HCT116 (cell line): Measurements from ENCODE around the gene VAPA. TPM values are rescaled to one million over a fixed set of nuclear protein-coding genes. Genes with fewer than 3 reads are reported as not detected.
"Not testable (repeated sequence)": the region's sequence is repeated elsewhere in the genome, so short reads cannot be mapped to it uniquely, and the experiment has no call there.

Experiments
- ATAC-seq: fragments of 200-7000 bp; cut with Tn5 transposase; 2 replicates; pipeline ENCODE4 v1.9.1; 2020; ENCODE audit warnings: mild to moderate bottlenecking, moderate library complexity
- BruUV-seq: library from RNA; stranded (reverse); fragments of 400-500 nt; replicated peaks from 2 replicates; lab custom pipeline; 2021; lab: Mats Ljungman, UMichigan
- CTCF ChIA-PET: fragments of 300-600 bp; sonication (Branson Sonifier 250); formaldehyde crosslinking; loops from one replicate; lab custom pipeline; 2021; ENCODE audit warnings: antibody characterized with exemption; lab: Charles Lee
- POLR2A ChIA-PET: fragments of 300-600, 350-600 bp; sonication (Branson Sonifier 250); formaldehyde crosslinking; loops from one replicate; lab custom pipeline; 2021; ENCODE audit warnings: antibody characterized with exemption; lab: Charles Lee
- RAD21 ChIA-PET, 2 experiments: fragments of 300-600 bp; sonication (Branson Sonifier 250); formaldehyde crosslinking; loops; one replicate each; lab custom pipeline; 2023; ENCODE audit warnings: low total read pairs in 2 of 2; ENCODE audit not compliant: uncharacterized antibody in 2 of 2, unreplicated experiment in 2 of 2, low non-redundant PET in 1 of 2; lab: Charles Lee
- DNase-seq: peaks from one replicate; pipeline ENCODE4 v3.0.0-alpha.2; 2010; ENCODE audit warnings: low read depth, low spot score
- H2AFZ ChIP-seq: fragments of 200-600 bp; shearing (Covaris generic), sonication (generic); 2 replicates; pipeline ENCODE4 v1.6.1; 2017; ENCODE audit warnings: low read depth, mixed run types, mixed read lengths, antibody characterized with exemption, low read length; ENCODE audit not compliant: poor library complexity, severe bottlenecking
- H3K27ac ChIP-seq: 2 replicates; pipeline ENCODE4 v1.5.1; 2012; ENCODE audit warnings: low read depth, low read length
- H3K27me3 ChIP-seq: fragments of 200-600 bp; sonication (generic); 2 replicates; pipeline ENCODE4 v1.6.1; 2016; ENCODE audit warnings: mixed run types, low read length, mixed read lengths; ENCODE audit not compliant: insufficient read depth
- H3K36me3 ChIP-seq, 2 experiments: fragments of 200-500 bp in 1 of 2; fragments of 200-600 bp in 1 of 2; sonication (Bioruptor generic) in 1 of 2; sonication (generic) in 1 of 2; 2 replicates each; pipeline versions ENCODE4 v1.5.1 to v1.6.1; 2014 to 2016; ENCODE audit warnings: low read length in 2 of 2, inconsistent platforms in 1 of 2, mixed read lengths in 1 of 2, mixed run types in 1 of 2; ENCODE audit not compliant: insufficient read depth in 2 of 2, control insufficient read depth in 1 of 2
- H3K4me1 ChIP-seq, 2 experiments: fragments of 200-600 bp in 1 of 2; sonication (generic) in 1 of 2; 2 replicates each; pipeline versions ENCODE4 v1.5.1 to v1.6.1; 2012 to 2017; ENCODE audit warnings: low read length in 2 of 2, inconsistent platforms in 1 of 2, mild to moderate bottlenecking in 1 of 2, mixed read lengths in 1 of 2, mixed run types in 1 of 2, moderate library complexity in 1 of 2; ENCODE audit not compliant: insufficient read depth in 2 of 2, control insufficient read depth in 1 of 2
- H3K4me2 ChIP-seq: fragments of 200-600 bp; sonication (generic); 2 replicates; pipeline ENCODE4 v1.6.1; 2017; ENCODE audit warnings: mixed run types, low read length, mixed read lengths
- H3K4me3 ChIP-seq, 2 experiments: fragments of 200-600 bp in 1 of 2; sonication (generic) in 1 of 2; replicated peaks in 1 of 2; 2 replicates each; pipeline ENCODE4 v1.5.1; 2011 to 2016; ENCODE audit warnings: low read length in 2 of 2, control low read depth in 1 of 2, low read depth in 1 of 2, mild to moderate bottlenecking in 1 of 2, mixed read lengths in 1 of 2, mixed run types in 1 of 2
- H3K79me2 ChIP-seq: fragments of 200-600 bp; sonication (generic); 2 replicates; pipeline ENCODE4 v1.6.1; 2017; ENCODE audit warnings: mild to moderate bottlenecking, mixed run types, low read length, moderate library complexity, mixed read lengths; ENCODE audit not compliant: insufficient read depth
- H3K9ac ChIP-seq: fragments of 200-600 bp; sonication (generic); 2 replicates; pipeline ENCODE4 v1.6.1; 2016; ENCODE audit warnings: low read length, mixed read lengths
- H3K9me2 ChIP-seq: fragments of 200-600 bp; sonication (generic), shearing (Covaris generic); 2 replicates; pipeline ENCODE4 v1.6.1; 2017; ENCODE audit warnings: mixed run types, mild to moderate bottlenecking, moderate library complexity; ENCODE audit not compliant: insufficient read depth
- H3K9me3 ChIP-seq, 2 experiments: fragments of 200-500 bp in 1 of 2; fragments of 200-600 bp in 1 of 2; sonication (Bioruptor generic) in 1 of 2; sonication (generic) in 1 of 2; 2 replicates each; pipeline ENCODE4 v1.6.1; 2014 to 2017; ENCODE audit warnings: low read length in 2 of 2, mixed read lengths in 2 of 2, inconsistent platforms in 1 of 2, low read depth in 1 of 2, mild to moderate bottlenecking in 1 of 2, mixed run types in 1 of 2, moderate library complexity in 1 of 2; ENCODE audit not compliant: control insufficient read depth in 1 of 2, insufficient read depth in 1 of 2
- H4K20me1 ChIP-seq: fragments of 200-600 bp; sonication (generic), shearing (Covaris generic); 2 replicates; pipeline ENCODE4 v1.6.1; 2017; ENCODE audit warnings: mixed run types, mild to moderate bottlenecking, moderate library complexity; ENCODE audit not compliant: insufficient read depth
- EZH2 ChIP-seq: fragments of 200-600 bp; sonication (generic); IDR thresholded peaks from 2 replicates; pipeline ENCODE4 v1.6.1; 2017; ENCODE audit warnings: antibody characterized with exemption, mixed run types
- JUND ChIP-seq: IDR thresholded peaks from 2 replicates; pipeline ENCODE4 v1.6.1; 2012
- POLR2AphosphoS5 ChIP-seq: IDR thresholded peaks from 2 replicates; pipeline ENCODE4 v1.6.1; 2011; ENCODE audit warnings: mild to moderate bottlenecking, low read depth, low read length, moderate library complexity
- REST ChIP-seq: IDR thresholded peaks from 2 replicates; pipeline ENCODE4 v1.6.1; 2012; ENCODE audit warnings: low read depth
- SRF ChIP-seq: IDR thresholded peaks from 2 replicates; pipeline ENCODE4 v1.6.1; 2012; ENCODE audit warnings: low read depth
- YY1 ChIP-seq: IDR thresholded peaks from 2 replicates; pipeline ENCODE4 v1.6.1; 2011; ENCODE audit warnings: low read length, low read depth, moderate library complexity, mild to moderate bottlenecking; ENCODE audit not compliant: insufficient replicate concordance; ENCODE audit errors: extremely low read depth
- intact Hi-C: fragments of 100-400 bp; cut with micrococcal nuclease; formaldehyde crosslinking; loops from 2 replicates; pipeline ENCODE4 v1.10.0; 2022
- total RNA-seq: library from RNA; stranded (reverse); gene quantifications from one replicate; pipeline ENCODE4 v1.2.1, GENCODE V29; 2021; ENCODE audit not compliant: unreplicated experiment

Gene VAPA
- total RNA-seq, 1 experiment from 2014 or later: 295 TPM

DNA sequence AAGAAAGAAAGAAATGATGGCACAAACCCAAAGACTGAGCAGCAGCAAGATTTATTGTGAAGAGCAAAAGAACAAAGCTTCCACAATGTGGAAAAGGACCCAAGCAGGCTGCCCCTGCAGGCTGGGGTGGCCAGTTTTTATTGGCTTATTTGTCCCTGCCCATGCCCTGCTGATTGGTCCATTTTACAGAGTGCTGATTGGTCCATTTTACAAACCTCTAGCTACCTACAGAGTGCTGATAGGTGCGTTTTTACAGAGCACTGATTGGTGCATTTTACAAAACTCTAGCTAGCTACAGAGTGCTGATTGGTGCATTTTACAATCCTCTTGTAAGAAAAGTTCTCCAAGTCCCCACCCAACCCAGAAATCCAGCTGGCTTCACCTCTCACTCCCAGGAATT, 1.5 kb upstream of the VAPA start:
- POLR2A ChIA-PET, H3K36me3 ChIP-seq, H3K4me3 ChIP-seq, BruUV-seq, H3K9ac ChIP-seq, H3K27ac ChIP-seq, ATAC-seq, CTCF ChIA-PET, H3K27me3 ChIP-seq, DNase-seq, H3K9me2 ChIP-seq, H3K4me2 ChIP-seq, RAD21 ChIA-PET, H2AFZ ChIP-seq, H3K9me3 ChIP-seq: not testable (repeated sequence)
- Histone ChIP-seq H3K79me2 (peaks cover 28% of the 10 kb centered on the region), H3K4me1 (peaks cover 16 to 29% of the 10 kb centered on the region in 2 experiments), H4K20me1 (peaks cover 20% of the 10 kb centered on the region; the same call in 1 of the 2 replicates)
- intact Hi-C loops: loop anchor here (10.0 kb wide), 1 partner anchor 297 kb away; the partner anchor contains the start of gene PPP4R1

- ChIA-PET POLR2A (interaction anchor here (1.0 to 1.4 kb wide), 7 partner anchors 9 to 43 kb away, joined by 3 to 12 read pairs (median 5); no protein-coding TSS in a partner anchor), CTCF (no interaction called here), RAD21 (no interaction called here)
- H3K27ac ChIP-seq: peak overlapping the region; percentile 98
- intact Hi-C loops: loop anchor here (1.0 to 10.0 kb wide), 2 partner anchors 44 to 298 kb away; partner anchors contain the start of gene PPP4R1
- TF ChIP-seq JUND: no peak
- TF ChIP-seq SRF: no peak
- TF ChIP-seq POLR2AphosphoS5: no peak
- no peak for TF ChIP-seq YY1
- TF ChIP-seq EZH2: no peak
- TF ChIP-seq REST: no peak
- H2AFZ ChIP-seq: peak overlapping the region; percentile 77
- DNase-seq (no peak), ATAC-seq (peak; percentile 3)
- H3K4me1 ChIP-seq: peaks cover 25 to 37% of the 10 kb centered on the region in 2 experiments
- peak overlapping the region; percentile 64 to 78 for H3K4me3 ChIP-seq
- no peaks in the 10 kb centered on the region for H3K9me3 ChIP-seq
- no peaks in the 10 kb centered on the region for H3K9me2 ChIP-seq
- H3K27me3 ChIP-seq: no peaks in the 10 kb centered on the region
- H3K79me2 ChIP-seq: peaks cover 36% of the 10 kb centered on the region
- peaks cover 27% of the 10 kb centered on the region; the same call in 1 of the 2 replicates for H4K20me1 ChIP-seq
- TSS peak; percentile 45 for BruUV-seq
- H3K9ac ChIP-seq: peak overlapping the region; percentile 85; the same call in 1 of the 2 replicates
- peak overlapping the region; percentile 89 for H3K4me2 ChIP-seq
- no peaks in the 10 kb centered on the region for H3K36me3 ChIP-seq
Observed at GRCh38 chr18:9913151-9913525, 678 bp upstream of the VAPA start.
